MM.1S (cell line): ENCODE measurements around the gene TPPP2.

ENCODE experiments used
- DNase-seq: peaks from one replicate; pipeline ENCODE4 v3.0.0-alpha.2; 2015
- H2AFZ ChIP-seq: fragments of 300-600 bp; sonication (generic); 2 replicates; pipeline ENCODE4 v1.6.0; 2016; ENCODE audit warnings: antibody characterized with exemption, low read length
- H3F3A ChIP-seq: fragments of 300-600 bp; sonication (generic); 2 replicates; pipeline ENCODE4 v1.6.1; 2016; ENCODE audit warnings: mild to moderate bottlenecking, antibody characterized with exemption, low read length, moderate library complexity, mixed read lengths; ENCODE audit not compliant: insufficient read depth
- H3K27ac ChIP-seq: fragments of 300-600 bp; sonication (generic); 2 replicates; pipeline ENCODE4 v1.5.1; 2016; ENCODE audit warnings: mild to moderate bottlenecking, low read length
- H3K27me3 ChIP-seq: fragments of 300-600 bp; sonication (generic); replicated peaks from 2 replicates; pipeline ENCODE4 v1.6.0; 2016; ENCODE audit warnings: low read length; ENCODE audit not compliant: insufficient read depth
- H3K36me3 ChIP-seq: fragments of 300-600 bp; sonication (generic); replicated peaks from 2 replicates; pipeline ENCODE4 v1.6.1; 2016; ENCODE audit warnings: mild to moderate bottlenecking, low read length, mixed read lengths; ENCODE audit not compliant: insufficient read depth
- H3K4me1 ChIP-seq: fragments of 300-600 bp; sonication (generic); 2 replicates; pipeline ENCODE4 v1.6.1; 2016; ENCODE audit warnings: low read length, mixed read lengths
- H3K4me2 ChIP-seq: fragments of 300-600 bp; sonication (generic); 2 replicates; pipeline ENCODE4 v1.6.0; 2016; ENCODE audit warnings: low read depth, low read length
- H3K4me3 ChIP-seq: fragments of 300-600 bp; sonication (generic); 2 replicates; pipeline ENCODE4 v1.5.1; 2016; ENCODE audit warnings: low read length, mixed read lengths
- H3K79me2 ChIP-seq: fragments of 300-600 bp; sonication (generic); 2 replicates; pipeline ENCODE4 v1.6.1; 2016; ENCODE audit warnings: mixed run types, low read length, mixed read lengths
- H3K9ac ChIP-seq: fragments of 300-600 bp; sonication (generic); 2 replicates; pipeline ENCODE4 v1.6.1; 2016; ENCODE audit warnings: low read length, mixed read lengths
- H3K9me2 ChIP-seq: fragments of 300-600 bp; sonication (generic); replicated peaks from 2 replicates; pipeline ENCODE4 v1.6.1; 2016; ENCODE audit warnings: mild to moderate bottlenecking, low read length, mixed read lengths; ENCODE audit not compliant: insufficient read depth
- H3K9me3 ChIP-seq: fragments of 300-600 bp; sonication (generic); replicated peaks from 2 replicates; pipeline ENCODE4 v1.6.1; 2016; ENCODE audit warnings: mild to moderate bottlenecking, low read length, mixed read lengths; ENCODE audit not compliant: insufficient read depth
- H4K20me1 ChIP-seq: fragments of 300-600 bp; sonication (generic); 2 replicates; pipeline ENCODE4 v1.6.1; 2016; ENCODE audit warnings: mild to moderate bottlenecking, low read length, moderate library complexity, mixed read lengths; ENCODE audit not compliant: insufficient read depth
- CTCF ChIP-seq: fragments of 300-600 bp; sonication (generic); IDR thresholded peaks from 2 replicates; pipeline ENCODE4 v1.5.1; 2016; ENCODE audit warnings: antibody characterized with exemption, low read length, mixed read lengths
- EZH2 ChIP-seq: fragments of 300-600 bp; sonication (generic); optimal IDR thresholded peaks from 2 replicates; pipeline ENCODE3; 2017; ENCODE audit warnings: low read depth, mild to moderate bottlenecking, antibody characterized with exemption, low read length, mixed read lengths
- EZH2phosphoT487 ChIP-seq: fragments of 300-600 bp; sonication (generic); IDR thresholded peaks from 2 replicates; pipeline ENCODE4 v1.6.1; 2018; ENCODE audit warnings: antibody characterized with exemption, low read length

TPPP2 gene

GRCh38 chr14:21041676-21042433 is 11.8 kb downstream of the TPPP2 start, which contains the start of gene RNASE7:
Gene RNASE7 (plus strand): TSS chr14:21042362. CDS start chr14:21042993, 631 bp downstream.
- Histone ChIP-seq H3K36me3 (no peaks in the 10 kb centered on the region), H3F3A (no peaks in the 10 kb centered on the region), H3K4me2 (no peak within 1 kb of the TSS), H2AFZ (no peak within 1 kb of the TSS), H3K79me2 (no peaks in the 10 kb centered on the region), H3K27me3 (no peaks in the 10 kb centered on the region), H4K20me1 (no peaks in the 10 kb centered on the region), H3K4me3 (no peak within 1 kb of the TSS), H3K4me1 (no peaks in the 10 kb centered on the region), H3K27ac (no peak within 1 kb of the TSS), H3K9me2 (no peaks in the 10 kb centered on the region), H3K9me3 (no peaks in the 10 kb centered on the region), H3K9ac (no peak within 1 kb of the TSS)
- TF ChIP-seq CTCF (no peak), EZH2 (no peak), EZH2phosphoT487 (no peak)
- DNase-seq = no peak

- H3K4me3 ChIP-seq = no peak overlapping the region
- no peak for DNase-seq
- no peaks in the 10 kb centered on the region for H4K20me1 ChIP-seq
- no peaks in the 10 kb centered on the region for H3K4me1 ChIP-seq
- H3F3A ChIP-seq = no peaks in the 10 kb centered on the region
- no peak overlapping the region for H3K27ac ChIP-seq
- H3K9me2 ChIP-seq = no peaks in the 10 kb centered on the region
- no peaks in the 10 kb centered on the region for H3K9me3 ChIP-seq
- H2AFZ ChIP-seq = no peak overlapping the region
- no peak overlapping the region for H3K4me2 ChIP-seq
- H3K36me3 ChIP-seq = no peaks in the 10 kb centered on the region
- H3K9ac ChIP-seq = no peak overlapping the region
- H3K79me2 ChIP-seq = no peaks in the 10 kb centered on the region
- no peaks in the 10 kb centered on the region for H3K27me3 ChIP-seq
- TF ChIP-seq EZH2phosphoT487 (no peak), EZH2 (no peak), CTCF (no peak)
Measured at GRCh38 chr14:21042918-21043317, 12.9 kb downstream of the TPPP2 start.

- H3K9me3 ChIP-seq = no peaks in the 10 kb centered on the region
- TF ChIP-seq EZH2phosphoT487 (no peak), EZH2 (no peak), CTCF (no peak)
- no peak for DNase-seq
- H3K4me3 ChIP-seq = no peak overlapping the region
- no peak overlapping the region for H3K9ac ChIP-seq
- H4K20me1 ChIP-seq = no peaks in the 10 kb centered on the region
- no peaks in the 10 kb centered on the region for H3K27me3 ChIP-seq
- no peak overlapping the region for H3K4me2 ChIP-seq
- no peaks in the 10 kb centered on the region for H3K9me2 ChIP-seq
- no peaks in the 10 kb centered on the region for H3F3A ChIP-seq
- no peak overlapping the region for H2AFZ ChIP-seq
- no peak overlapping the region for H3K27ac ChIP-seq
- no peaks in the 10 kb centered on the region for H3K4me1 ChIP-seq
- H3K36me3 ChIP-seq = no peaks in the 10 kb centered on the region
- H3K79me2 ChIP-seq = no peaks in the 10 kb centered on the region
Measured at GRCh38 chr14:21043387-21043973, 13.5 kb downstream of the TPPP2 start.
